HepG2 (cell line): Measurements from ENCODE around the gene ATP6V0E1. TPM values are rescaled to one million over a fixed set of nuclear protein-coding genes. Genes with fewer than 3 reads are reported as not detected.

Experiments used
- ATAC-seq: fragments of 200-7000 bp; cut with Tn5 transposase; 3 replicates; pipeline ENCODE4 v1.9.1; 2020; ENCODE audit warnings: mild to moderate bottlenecking, moderate library complexity
- BruUV-seq: library from RNA; stranded (reverse); fragments of 400-500 nt; replicated peaks from 2 replicates; lab custom pipeline; 2021; lab: Mats Ljungman, UMichigan
- CTCF ChIA-PET: fragments of 300-600 bp; formaldehyde crosslinking; extraction: SDS; loops from one replicate; lab custom pipeline; 2021; ENCODE audit warnings: low total read pairs, inconsistent platforms, low intra/inter-chr PET ratio; lab: Yijun Ruan, JAX
- POLR2A ChIA-PET: fragments of 350-600 bp; sonication (Branson Sonifier 250); formaldehyde crosslinking; loops from one replicate; lab custom pipeline; 2020; ENCODE audit warnings: antibody characterized with exemption, inconsistent platforms; lab: Yijun Ruan, JAX
- DNase-seq: peaks from one replicate; pipeline ENCODE4 v3.0.0-alpha.2; 2015; ENCODE audit warnings: low spot score
- FAIRE-seq: peaks from 3 replicates; lab custom pipeline; 2011; peaks lifted over from hg19 to GRCh38; lab: Jason Lieb, UNC
- H2AFZ ChIP-seq: one replicate; pipeline ENCODE4 v1.6.1; 2011; ENCODE audit warnings: low read length, inconsistent platforms
- H3K27ac ChIP-seq: fragments of 300-600 bp; 3 replicates; pipeline ENCODE4 v1.8.0; 2011; ENCODE audit warnings: mixed run types, mild to moderate bottlenecking, mixed read lengths, low read length, inconsistent platforms; ENCODE audit not compliant: insufficient read depth; ENCODE audit errors: extremely low read length
- H3K27me3 ChIP-seq, 2 experiments: fragments of 200-600 bp in 1 of 2; 2 replicates in 1 of 2; 3 replicates in 1 of 2; pipeline versions ENCODE4 v1.6.0 to v1.8.0; 2011; ENCODE audit warnings: low read length in 2 of 2, mild to moderate bottlenecking in 2 of 2, moderate library complexity in 2 of 2, inconsistent platforms in 1 of 2; ENCODE audit not compliant: insufficient read depth in 2 of 2, control insufficient read depth in 1 of 2
- H3K36me3 ChIP-seq, 2 experiments: fragments of 200-600 bp in 1 of 2; replicated peaks in 1 of 2; 2 replicates in 1 of 2; 3 replicates in 1 of 2; pipeline versions ENCODE4 v1.5.1 to v1.8.0; 2011; ENCODE audit warnings: low read length in 2 of 2, inconsistent platforms in 1 of 2; ENCODE audit not compliant: insufficient read depth in 2 of 2, control insufficient read depth in 1 of 2
- H3K4me1 ChIP-seq: 2 replicates; pipeline ENCODE4 v1.5.1; 2012; ENCODE audit warnings: low read length, inconsistent platforms; ENCODE audit not compliant: insufficient read depth
- H3K4me2 ChIP-seq: 2 replicates; pipeline ENCODE4 v1.6.0; 2011; ENCODE audit warnings: low read depth, low read length, inconsistent platforms
- H3K4me3 ChIP-seq, 3 experiments: fragments of 200-600 bp in 1 of 3; sonication (generic), shearing (Covaris generic) in 1 of 3; replicated peaks in 1 of 3; 2 replicates each; pipeline ENCODE4 v1.5.1; 2011 to 2016; ENCODE audit warnings: low read length in 3 of 3, inconsistent platforms in 2 of 3, low read depth in 2 of 3, mild to moderate bottlenecking in 2 of 3, control low read depth in 1 of 3, mixed read lengths in 1 of 3; ENCODE audit not compliant: insufficient read depth in 1 of 3
- H3K79me2 ChIP-seq: one replicate; pipeline ENCODE4 v1.6.1; 2011; ENCODE audit warnings: low read length, inconsistent platforms; ENCODE audit not compliant: insufficient read depth
- H3K9ac ChIP-seq: 2 replicates; pipeline ENCODE4 v1.6.0; 2011; ENCODE audit warnings: mild to moderate bottlenecking, low read depth, low read length, inconsistent platforms; ENCODE audit not compliant: insufficient read depth
- H3K9me3 ChIP-seq: 2 replicates; pipeline ENCODE4 v1.5.1; 2012; ENCODE audit warnings: mild to moderate bottlenecking, low read length
- H4K20me1 ChIP-seq: 2 replicates; pipeline ENCODE4 v1.6.0; 2011; ENCODE audit warnings: inconsistent platforms, mild to moderate bottlenecking, low read length, moderate library complexity; ENCODE audit not compliant: insufficient read depth
- DZIP1 ChIP-seq: sonication (generic); formaldehyde crosslinking; IDR thresholded peaks from 2 replicates; pipeline ENCODE4 v1.5.0; 2020; ENCODE audit warnings: mild to moderate bottlenecking, missing genetic modification reagents
- HDAC6 ChIP-seq: fragments of 200-600 bp; sonication (generic); IDR thresholded peaks from 2 replicates; pipeline ENCODE4 v1.7.0; 2017; ENCODE audit warnings: mild to moderate bottlenecking, antibody characterized with exemption, low read length, low read depth
- MXD4 ChIP-seq: IDR thresholded peaks from 2 replicates; pipeline ENCODE4 v1.6.1; 2016; ENCODE audit warnings: mild to moderate bottlenecking, missing biosample characterization, missing genetic modification reagents
- NAIF1 ChIP-seq: sonication (generic); formaldehyde crosslinking; IDR thresholded peaks from 2 replicates; pipeline ENCODE4 v1.5.0; 2020; ENCODE audit warnings: mild to moderate bottlenecking, missing genetic modification reagents, borderline replicate concordance
- RELA ChIP-seq: sonication (generic); formaldehyde crosslinking; IDR thresholded peaks from 2 replicates; pipeline ENCODE4 v1.4.0; 2020; ENCODE audit warnings: missing genetic modification reagents
- RFXANK ChIP-seq: IDR thresholded peaks from 2 replicates; pipeline ENCODE4 v1.6.1; 2016
- SIN3A ChIP-seq: IDR thresholded peaks from 2 replicates; pipeline ENCODE4 v1.6.1; 2011; ENCODE audit warnings: low read depth, mild to moderate bottlenecking, control low read depth, low read length, borderline replicate concordance
- SOX6 ChIP-seq, 2 experiments: fragments of 450-650 bp in 1 of 2; sonication (generic) in 1 of 2; formaldehyde crosslinking in 1 of 2; IDR thresholded peaks; 2 replicates each; pipeline versions ENCODE4 v1.4.0 to v1.6.1; 2017 to 2020; ENCODE audit warnings: antibody characterized with exemption in 1 of 2, mild to moderate bottlenecking in 1 of 2, missing genetic modification reagents in 1 of 2
- TBL1XR1 ChIP-seq: fragments of 150-350 bp; IDR thresholded peaks from 2 replicates; pipeline ENCODE4 v1.6.1; 2014; ENCODE audit warnings: borderline replicate concordance, low read length; ENCODE audit not compliant: partially characterized antibody
- ZNF230 ChIP-seq: sonication (generic); formaldehyde crosslinking; IDR thresholded peaks from 2 replicates; pipeline ENCODE4 v1.4.0; 2020; ENCODE audit warnings: mild to moderate bottlenecking, missing genetic modification reagents
- ZNF430 ChIP-seq: sonication (generic); formaldehyde crosslinking; IDR thresholded peaks from 2 replicates; pipeline ENCODE4 v1.9.0; 2021; ENCODE audit warnings: mild to moderate bottlenecking, missing genetic modification reagents
- ZNF747 ChIP-seq: sonication (generic); formaldehyde crosslinking; IDR thresholded peaks from 2 replicates; pipeline ENCODE4 v1.8.1; 2023; ENCODE audit warnings: missing genetic modification reagents, mild to moderate bottlenecking, borderline replicate concordance
- ZSCAN31 ChIP-seq: sonication (generic); formaldehyde crosslinking; IDR thresholded peaks from 2 replicates; pipeline ENCODE4 v1.5.0; 2020; ENCODE audit warnings: low read depth, mild to moderate bottlenecking, missing genetic modification reagents
- ZSCAN9 ChIP-seq: IDR thresholded peaks from 2 replicates; pipeline ENCODE4 v1.6.1; 2016; ENCODE audit warnings: borderline replicate concordance
- WGBS: methylation state at CpG from one replicate; pipeline ENCODE4 v1.1.6; 2017; ENCODE audit warnings: low lambda C conversion rate; 5-methylcytosine and 5-hydroxymethylcytosine counted together
- in situ Hi-C: cut with HindIII; loops from 2 replicates; pipeline ENCODE4 v1.10.0; 2017; ENCODE audit warnings: low pct_unique_long_range_greater_than_20kb; ENCODE audit not compliant: extremely low pct_ligation_motif_present
- intact Hi-C: fragments of 100-400 bp; cut with micrococcal nuclease; formaldehyde crosslinking; loops from one replicate; pipeline ENCODE4 v1.10.0; 2022; ENCODE audit not compliant: unreplicated experiment
- polyA plus RNA-seq, 8 experiments: library from polyadenylated mRNA; depleted of rRNA in 3 of 8; stranded (reverse) in 7 of 8; unstranded in 1 of 8; fragments of >200 nt; fragmentation: Illumina TruSeq in 4 of 8; extraction: Trizol in 4 of 8; gene quantifications; 2 replicates each; pipeline versions ENCODE4 v1.2.1 to v1.2.3, GENCODE V29; 2011 to 2016; ENCODE audit warnings: low read depth in 4 of 8, missing spikeins in 1 of 8, mixed read lengths in 1 of 8; ENCODE audit not compliant: insufficient read depth in 1 of 8
- total RNA-seq, 5 experiments: library from RNA; depleted of rRNA; stranded (reverse); fragments of >200 nt; fragmentation: Illumina TruSeq; extraction: Trizol; gene quantifications; 2 replicates each; pipeline ENCODE4 v1.2.3, GENCODE V29; 2016; ENCODE audit warnings: low read depth in 1 of 5
- TF ChIP-seq, protein P1 (sequence below): sonication (generic); formaldehyde crosslinking; conservative IDR thresholded peaks from 2 replicates; pipeline ENCODE4 v1.8.1; 2023; ENCODE audit warnings: missing genetic modification reagents
- TF ChIP-seq, protein P2 (sequence below): IDR thresholded peaks from 2 replicates; pipeline ENCODE4 v1.6.1; 2012; ENCODE audit warnings: low read depth, low read length, improper control_type of control experiment

ATP6V0E1 gene
- total and polyA plus RNA-seq, 2 of the 13 experiments (the other 11 are each of a cell fraction or from before 2014, with no cell fraction given), result 143 to 215 TPM

DNA sequence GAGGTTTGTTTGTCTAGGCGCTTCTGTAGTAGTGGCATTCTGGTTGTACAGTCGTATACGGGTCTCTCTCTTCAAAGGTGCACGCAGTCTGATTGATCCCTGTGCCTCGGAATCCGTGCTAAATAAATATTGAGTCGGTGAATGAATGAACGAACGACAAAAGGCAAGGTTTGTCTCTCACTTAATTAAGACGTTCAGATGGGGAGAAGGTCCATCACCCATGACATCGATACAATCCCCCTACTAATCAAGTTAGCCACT lies 72.1 kb downstream of the ATP6V0E1 start:
- Histone ChIP-seq H3K9ac (peak overlapping the region; percentile 45), H3K4me1 (peaks cover 30% of the 10 kb centered on the region), H3K4me2 (peak overlapping the region; percentile 93), H3K79me2 (peaks cover 20% of the 10 kb centered on the region), H3K27me3 (no peaks in the 10 kb centered on the region; a peak in 1 of 5 replicates), H3K27ac (peak overlapping the region; percentile 31), H2AFZ (peak overlapping the region; percentile 31), H4K20me1 (no peaks in the 10 kb centered on the region), H3K4me3 (peak overlapping the region; percentile 66 to 83 (median 75)), H3K9me3 (no peaks in the 10 kb centered on the region), H3K36me3 (no peaks in the 10 kb centered on the region)
- FAIRE-seq (no peak), DNase-seq (peak; percentile 9), ATAC-seq (no peak)
- in situ Hi-C loops (loop anchor here (5.0 kb wide), 2 partner anchors 38 to 73 kb away; partner anchors contain the start of gene ATP6V0E1), intact Hi-C loops (loop anchor here (5.0 kb wide), 1 partner anchor 37 kb away; no protein-coding TSS in a partner anchor)
- POLR2A ChIA-PET, result no interaction called here
- WGBS, result 0% methylated on average over 8 of the region's 11 CpGs
- no TSS peak for BruUV-seq
- CTCF ChIA-PET, result no interaction called here
- TF ChIP-seq NAIF1 (CRISPR knock-in tag), result 0 out of 2 replicates have a peak, but pooled peaks have one; percentile 64
- no peak for TF ChIP-seq DZIP1 (CRISPR knock-in tag)
- TF ChIP-seq, protein P1, sequence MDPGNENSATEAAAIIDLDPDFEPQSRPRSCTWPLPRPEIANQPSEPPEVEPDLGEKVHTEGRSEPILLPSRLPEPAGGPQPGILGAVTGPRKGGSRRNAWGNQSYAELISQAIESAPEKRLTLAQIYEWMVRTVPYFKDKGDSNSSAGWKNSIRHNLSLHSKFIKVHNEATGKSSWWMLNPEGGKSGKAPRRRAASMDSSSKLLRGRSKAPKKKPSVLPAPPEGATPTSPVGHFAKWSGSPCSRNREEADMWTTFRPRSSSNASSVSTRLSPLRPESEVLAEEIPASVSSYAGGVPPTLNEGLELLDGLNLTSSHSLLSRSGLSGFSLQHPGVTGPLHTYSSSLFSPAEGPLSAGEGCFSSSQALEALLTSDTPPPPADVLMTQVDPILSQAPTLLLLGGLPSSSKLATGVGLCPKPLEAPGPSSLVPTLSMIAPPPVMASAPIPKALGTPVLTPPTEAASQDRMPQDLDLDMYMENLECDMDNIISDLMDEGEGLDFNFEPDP (CRISPR knock-in tag), result no peak
- no peak for TF ChIP-seq ZSCAN9 (CRISPR knock-in tag)
- no peak for TF ChIP-seq RFXANK (CRISPR knock-in tag)
- no peak for TF ChIP-seq ZNF747
- no peak for TF ChIP-seq ZSCAN31 (CRISPR knock-in tag)
- no peak for TF ChIP-seq ZNF230 (CRISPR knock-in tag)
- TF ChIP-seq SOX6 (IDR thresholded peaks at IDR 0.05), result no peak
- no peak for TF ChIP-seq SOX6 (CRISPR knock-in tag; IDR thresholded peaks at IDR 0.05)
- no peak for TF ChIP-seq HDAC6
- TF ChIP-seq ZNF430 (CRISPR knock-in tag), result 0 out of 2 replicates have a peak, but pooled peaks have one; percentile 46
- TF ChIP-seq SIN3A, result no peak
- TF ChIP-seq MXD4 (CRISPR knock-in tag), result no peak
- TF ChIP-seq, protein P2, sequence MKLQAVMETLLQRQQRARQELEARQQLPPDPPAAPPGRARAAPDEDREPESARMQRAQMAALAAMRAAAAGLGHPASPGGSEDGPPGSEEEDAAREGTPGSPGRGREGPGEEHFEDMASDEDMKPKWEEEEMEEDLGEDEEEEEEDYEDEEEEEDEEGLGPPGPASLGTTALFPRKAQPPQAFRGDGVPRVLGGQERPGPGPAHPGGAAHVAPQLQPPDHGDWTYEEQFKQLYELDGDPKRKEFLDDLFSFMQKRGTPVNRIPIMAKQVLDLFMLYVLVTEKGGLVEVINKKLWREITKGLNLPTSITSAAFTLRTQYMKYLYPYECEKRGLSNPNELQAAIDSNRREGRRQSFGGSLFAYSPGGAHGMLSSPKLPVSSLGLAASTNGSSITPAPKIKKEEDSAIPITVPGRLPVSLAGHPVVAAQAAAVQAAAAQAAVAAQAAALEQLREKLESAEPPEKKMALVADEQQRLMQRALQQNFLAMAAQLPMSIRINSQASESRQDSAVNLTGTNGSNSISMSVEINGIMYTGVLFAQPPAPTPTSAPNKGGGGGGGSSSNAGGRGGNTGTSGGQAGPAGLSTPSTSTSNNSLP, result no peak
- TF ChIP-seq RELA (CRISPR knock-in tag), result no peak
- TF ChIP-seq TBL1XR1, result no peak
